Panc1 (cell line): ENCODE measurements around the gene CAMK2B. TPM values are rescaled to one million over a fixed set of nuclear protein-coding genes. Genes with fewer than 3 reads are reported as not detected.
A peak's percentile ranks its signal among the peaks of the same experiment; 100 is the strongest.

Experiments
- ATAC-seq: fragments of 200-7000 bp; cut with Tn5 transposase; 2 replicates; pipeline ENCODE4 v1.9.1; 2020; ENCODE audit warnings: mild to moderate bottlenecking, moderate library complexity
- BruUV-seq: library from RNA; stranded (reverse); fragments of 400-500 nt; replicated peaks from 2 replicates; lab custom pipeline; 2021; lab: Mats Ljungman, UMichigan
- CTCF ChIA-PET: fragments of 300-600 bp; sonication (Branson Sonifier 250); formaldehyde crosslinking; loops from one replicate; lab custom pipeline; 2022; ENCODE audit warnings: antibody characterized with exemption; lab: Charles Lee
- POLR2A ChIA-PET: fragments of 300-600 bp; sonication (Branson Sonifier 250); formaldehyde crosslinking; loops from one replicate; lab custom pipeline; 2022; ENCODE audit warnings: antibody characterized with exemption; lab: Charles Lee
- DNase-seq: peaks from one replicate; pipeline ENCODE4 v3.0.0-alpha.2; 2010; ENCODE audit warnings: low read depth, low spot score
- H3K27ac ChIP-seq: 2 replicates; pipeline ENCODE4 v1.5.1; 2011; ENCODE audit warnings: mild to moderate bottlenecking, low read length, inconsistent platforms
- H3K27me3 ChIP-seq: fragments of 200-500 bp; sonication (Bioruptor generic); 2 replicates; pipeline ENCODE4 v1.6.0; 2014; ENCODE audit warnings: low read length, inconsistent platforms; ENCODE audit not compliant: control insufficient read depth, insufficient read depth
- H3K36me3 ChIP-seq: fragments of 200-500 bp; sonication (Bioruptor generic); 2 replicates; pipeline ENCODE4 v1.5.1; 2014; ENCODE audit warnings: inconsistent platforms, mild to moderate bottlenecking, low read length, moderate library complexity; ENCODE audit not compliant: control insufficient read depth, insufficient read depth
- H3K4me1 ChIP-seq: 2 replicates; pipeline ENCODE4 v1.5.1; 2011; ENCODE audit warnings: inconsistent platforms, mild to moderate bottlenecking, low read length, moderate library complexity; ENCODE audit not compliant: control insufficient read depth, insufficient read depth
- H3K4me3 ChIP-seq, 2 experiments: 2 replicates each; pipeline ENCODE4 v1.5.1; 2011 to 2012; ENCODE audit warnings: low read depth in 2 of 2, low read length in 2 of 2, mild to moderate bottlenecking in 2 of 2, inconsistent platforms in 1 of 2, moderate library complexity in 1 of 2
- H3K9me3 ChIP-seq: fragments of 200-500 bp; sonication (Bioruptor generic); 2 replicates; pipeline ENCODE4 v1.5.1; 2014; ENCODE audit warnings: low read depth, mild to moderate bottlenecking, inconsistent platforms, low read length, moderate library complexity; ENCODE audit not compliant: control insufficient read depth, insufficient read depth
- POLR2AphosphoS5 ChIP-seq: IDR thresholded peaks from 2 replicates; pipeline ENCODE4 v1.6.1; 2012; ENCODE audit warnings: mild to moderate bottlenecking, low read depth, low read length, moderate library complexity
- REST ChIP-seq, 2 experiments: IDR thresholded peaks; 2 replicates each; pipeline ENCODE4 v1.6.1; 2011 to 2012; ENCODE audit warnings: low read depth in 2 of 2, control low read depth in 1 of 2, low read length in 1 of 2, mild to moderate bottlenecking in 1 of 2, moderate library complexity in 1 of 2; ENCODE audit not compliant: insufficient read depth in 1 of 2
- SIN3A ChIP-seq: IDR thresholded peaks from 2 replicates; pipeline ENCODE4 v1.6.1; 2012; ENCODE audit warnings: low read depth, mild to moderate bottlenecking, low read length, moderate library complexity, borderline replicate concordance; ENCODE audit not compliant: insufficient read depth
- TCF7L2 ChIP-seq: IDR thresholded peaks from 2 replicates; pipeline ENCODE4 v1.6.1; 2011; ENCODE audit warnings: mild to moderate bottlenecking, low read depth, low read length, inconsistent platforms
- in situ Hi-C: cut with HindIII; loops from 2 replicates; pipeline ENCODE4 v1.10.0; 2016; ENCODE audit warnings: low sequenced_read_pairs, low pct_unique_long_range_greater_than_20kb
- intact Hi-C: fragments of 100-400 bp; cut with micrococcal nuclease; formaldehyde crosslinking; loops from one replicate; pipeline ENCODE4 v1.10.0; 2022; ENCODE audit not compliant: unreplicated experiment
- total RNA-seq: library from RNA; stranded (reverse); gene quantifications from one replicate; pipeline ENCODE4 v1.2.1, GENCODE V29; 2021; ENCODE audit not compliant: unreplicated experiment
- TF ChIP-seq, protein P1 (sequence below): fragments of 450-650 bp; IDR thresholded peaks from 2 replicates; pipeline ENCODE4 v1.5.1; 2017; ENCODE audit warnings: mild to moderate bottlenecking

Gene CAMK2B
- total RNA-seq, 1 experiment from 2014 or later, result 0.26 TPM

DNA sequence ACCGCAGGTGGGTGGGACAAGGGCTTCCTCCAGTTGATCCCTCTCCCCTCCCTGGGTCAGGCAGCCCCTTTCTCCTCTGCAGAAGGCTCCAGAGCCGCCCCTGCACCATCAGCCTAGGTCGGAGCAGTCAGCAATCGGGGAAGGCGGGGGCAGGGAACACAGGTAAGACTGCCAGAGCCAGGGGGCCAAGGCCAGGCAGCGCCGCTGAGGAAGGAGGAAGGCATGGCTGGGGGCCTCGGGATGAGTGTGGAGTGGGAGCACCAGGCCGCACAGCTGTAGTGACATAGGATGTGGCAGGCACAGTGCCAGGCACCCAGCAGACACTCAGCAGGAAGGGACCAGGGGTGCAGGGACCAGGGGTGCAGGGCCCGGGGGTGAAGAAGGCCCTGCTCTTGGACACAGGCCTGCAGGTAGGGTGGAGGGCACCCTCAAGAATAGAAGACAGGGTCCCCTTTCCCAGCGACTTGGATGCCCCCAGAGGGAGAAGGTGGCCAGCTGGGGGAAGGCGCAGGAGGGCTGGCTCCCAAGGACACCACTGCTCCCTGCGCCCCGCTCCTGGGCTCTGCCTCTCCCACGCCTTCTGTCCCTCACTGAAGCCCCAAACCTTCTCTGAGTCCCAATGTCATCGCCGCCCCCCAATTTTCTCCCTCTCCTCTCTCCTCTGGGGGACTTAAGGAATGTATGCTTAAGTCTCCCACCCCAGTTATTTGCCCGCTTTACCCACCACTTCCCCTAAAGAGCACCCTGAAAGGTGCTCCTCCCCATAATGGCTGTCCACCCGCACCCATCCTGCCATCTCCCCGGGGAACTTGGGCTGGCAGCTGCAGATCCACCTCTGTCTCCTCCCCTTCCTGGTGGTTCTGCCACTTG lies 38.5 kb downstream of the CAMK2B start:
- CTCF ChIA-PET, result no interaction called here
- in situ Hi-C loops, result no loop called here
- DNase-seq (no peak), ATAC-seq (no peak)
- Histone ChIP-seq H3K4me3 (no peak overlapping the region), H3K4me1 (no peaks in the 10 kb centered on the region), H3K9me3 (no peaks in the 10 kb centered on the region), H3K27me3 (peaks cover 3% of the 10 kb centered on the region; the same call in 1 of the 2 replicates), H3K36me3 (no peaks in the 10 kb centered on the region), H3K27ac (no peak overlapping the region)
- BruUV-seq, result no TSS peak
- TF ChIP-seq SIN3A (no peak), POLR2AphosphoS5 (no peak), TCF7L2 (no peak), REST (IDR thresholded peaks at IDR 0.05; ENCODE audit: insufficient read depth in 1 of 2, low read depth in 2 of 2, low read length in 1 of 2) (no peak)
- TF ChIP-seq, protein P1, sequence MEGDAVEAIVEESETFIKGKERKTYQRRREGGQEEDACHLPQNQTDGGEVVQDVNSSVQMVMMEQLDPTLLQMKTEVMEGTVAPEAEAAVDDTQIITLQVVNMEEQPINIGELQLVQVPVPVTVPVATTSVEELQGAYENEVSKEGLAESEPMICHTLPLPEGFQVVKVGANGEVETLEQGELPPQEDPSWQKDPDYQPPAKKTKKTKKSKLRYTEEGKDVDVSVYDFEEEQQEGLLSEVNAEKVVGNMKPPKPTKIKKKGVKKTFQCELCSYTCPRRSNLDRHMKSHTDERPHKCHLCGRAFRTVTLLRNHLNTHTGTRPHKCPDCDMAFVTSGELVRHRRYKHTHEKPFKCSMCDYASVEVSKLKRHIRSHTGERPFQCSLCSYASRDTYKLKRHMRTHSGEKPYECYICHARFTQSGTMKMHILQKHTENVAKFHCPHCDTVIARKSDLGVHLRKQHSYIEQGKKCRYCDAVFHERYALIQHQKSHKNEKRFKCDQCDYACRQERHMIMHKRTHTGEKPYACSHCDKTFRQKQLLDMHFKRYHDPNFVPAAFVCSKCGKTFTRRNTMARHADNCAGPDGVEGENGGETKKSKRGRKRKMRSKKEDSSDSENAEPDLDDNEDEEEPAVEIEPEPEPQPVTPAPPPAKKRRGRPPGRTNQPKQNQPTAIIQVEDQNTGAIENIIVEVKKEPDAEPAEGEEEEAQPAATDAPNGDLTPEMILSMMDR, result no peak
- POLR2A ChIA-PET, result no interaction called here
- intact Hi-C loops, result no loop called here

DNA sequence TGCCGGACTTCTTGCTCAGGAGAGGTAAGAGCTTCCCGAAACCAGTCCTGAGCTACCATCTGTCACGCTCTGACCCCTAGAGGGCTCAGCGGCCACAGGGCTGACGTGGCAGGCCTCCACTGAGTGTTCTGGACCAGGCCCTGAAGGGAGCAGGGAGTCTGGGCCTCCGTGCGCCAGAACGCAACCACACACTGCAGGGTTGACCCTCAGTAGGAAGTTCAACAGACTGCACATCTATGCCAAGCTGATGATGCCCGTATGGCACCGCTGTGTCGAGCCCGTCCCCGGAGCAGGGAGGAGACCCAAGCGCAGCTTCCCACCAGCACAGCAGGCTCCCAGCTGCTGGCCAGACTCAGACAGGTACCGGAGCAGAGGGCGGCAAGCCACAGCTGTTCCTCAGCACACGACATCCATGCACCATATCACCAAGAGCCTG lies 39.2 kb downstream of the CAMK2B start:
- H3K36me3 ChIP-seq, result no peaks in the 10 kb centered on the region
- DNase-seq (no peak), ATAC-seq (peak; percentile 33; the same call in 1 of the 2 replicates)
- intact Hi-C loops (no loop called here), in situ Hi-C loops (no loop called here)
- POLR2A ChIA-PET, result no interaction called here
- CTCF ChIA-PET, result no interaction called here
- no peaks in the 10 kb centered on the region for H3K27me3 ChIP-seq
- H3K4me1 ChIP-seq, result no peaks in the 10 kb centered on the region
- no peak overlapping the region for H3K27ac ChIP-seq
- no peak overlapping the region for H3K4me3 ChIP-seq
- TF ChIP-seq REST (IDR thresholded peaks at IDR 0.05; ENCODE audit: insufficient read depth in 1 of 2, low read depth in 2 of 2, low read length in 1 of 2) (no peak), SIN3A (no peak), POLR2AphosphoS5 (no peak), TCF7L2 (no peak)
- TF ChIP-seq, protein P1, result no peak
- H3K9me3 ChIP-seq, result no peaks in the 10 kb centered on the region
- no TSS peak for BruUV-seq
